Upper lobe of right lung (tissue), 1 donor: ENCODE data around the gene DLD. TPM values are rescaled to one million over a fixed set of nuclear protein-coding genes. Genes with fewer than 3 reads are reported as not detected.

ENCODE experiments used
- ATAC-seq: fragments of 200-7000 bp; cut with Tn5 transposase; one replicate; pipeline ENCODE4 v1.9.1; 2020; ENCODE audit warnings: mild to moderate bottlenecking, moderate library complexity
- DNase-seq: peaks from one replicate; pipeline ENCODE4 v3.0.0-alpha.2; 2020
- H3K27ac ChIP-seq: fragments of 200-600 bp; one replicate; pipeline ENCODE4 v1.8.0; 2022
- H3K27me3 ChIP-seq: fragments of 200-600 bp; one replicate; pipeline ENCODE4 v1.8.0; 2022; ENCODE audit warnings: mild to moderate bottlenecking
- H3K36me3 ChIP-seq: fragments of 200-600 bp; one replicate; pipeline ENCODE4 v1.8.0; 2022
- H3K4me1 ChIP-seq: fragments of 200-600 bp; one replicate; pipeline ENCODE4 v1.8.0; 2022
- H3K4me3 ChIP-seq: fragments of 200-600 bp; one replicate; pipeline ENCODE4 v1.8.0; 2022; ENCODE audit warnings: mild to moderate bottlenecking
- H3K9me3 ChIP-seq: fragments of 200-600 bp; one replicate; pipeline ENCODE4 v1.8.0; 2022
- intact Hi-C: fragments of 100-400 bp; cut with DNase I; formaldehyde crosslinking; loops from one replicate; pipeline ENCODE4 v1.11.0; 2022
- total RNA-seq: library from RNA; stranded (reverse); fragmentation: NEBNext Ultra II Directional; extraction: Animal tissue kit (Norgen Biotek cat#: 25700); gene quantifications from one replicate; pipeline ENCODE4 v1.2.1, GENCODE V29; 2021
- TF ChIP-seq, protein P1 (sequence below): fragments of 200-600 bp; IDR thresholded peaks from one replicate; pipeline ENCODE4 v1.8.0; 2022; ENCODE audit warnings: antibody characterized with exemption
- donor health status: DM: no; HTN: yes; CAD: no; lungs with severe emphysema.

Gene DLD
- total RNA-seq, 1 donor from 2014 or later: 65.6 TPM

GRCh38 chr7:107870427-107871000 is 20.5 kb upstream of the DLD start:
- Histone ChIP-seq H3K36me3 (no peaks in the 10 kb centered on the region), H3K4me3 (no peak overlapping the region), H3K9me3 (no peaks in the 10 kb centered on the region), H3K27me3 (no peaks in the 10 kb centered on the region), H3K27ac (no peak overlapping the region), H3K4me1 (peaks cover 8% of the 10 kb centered on the region)
- DNase-seq: no peak
- no peak for ATAC-seq
- intact Hi-C loops: loop anchor here (10.0 kb wide), 1 partner anchor 126 kb away; the partner anchor contains the start of gene CBLL1
- TF ChIP-seq, protein P1, sequence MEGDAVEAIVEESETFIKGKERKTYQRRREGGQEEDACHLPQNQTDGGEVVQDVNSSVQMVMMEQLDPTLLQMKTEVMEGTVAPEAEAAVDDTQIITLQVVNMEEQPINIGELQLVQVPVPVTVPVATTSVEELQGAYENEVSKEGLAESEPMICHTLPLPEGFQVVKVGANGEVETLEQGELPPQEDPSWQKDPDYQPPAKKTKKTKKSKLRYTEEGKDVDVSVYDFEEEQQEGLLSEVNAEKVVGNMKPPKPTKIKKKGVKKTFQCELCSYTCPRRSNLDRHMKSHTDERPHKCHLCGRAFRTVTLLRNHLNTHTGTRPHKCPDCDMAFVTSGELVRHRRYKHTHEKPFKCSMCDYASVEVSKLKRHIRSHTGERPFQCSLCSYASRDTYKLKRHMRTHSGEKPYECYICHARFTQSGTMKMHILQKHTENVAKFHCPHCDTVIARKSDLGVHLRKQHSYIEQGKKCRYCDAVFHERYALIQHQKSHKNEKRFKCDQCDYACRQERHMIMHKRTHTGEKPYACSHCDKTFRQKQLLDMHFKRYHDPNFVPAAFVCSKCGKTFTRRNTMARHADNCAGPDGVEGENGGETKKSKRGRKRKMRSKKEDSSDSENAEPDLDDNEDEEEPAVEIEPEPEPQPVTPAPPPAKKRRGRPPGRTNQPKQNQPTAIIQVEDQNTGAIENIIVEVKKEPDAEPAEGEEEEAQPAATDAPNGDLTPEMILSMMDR: no peak

GRCh38 chr7:107874111-107874510 is 16.9 kb upstream of the DLD start:
- ATAC-seq (no peak), DNase-seq (no peak)
- H3K9me3 ChIP-seq: no peaks in the 10 kb centered on the region
- H3K4me3 ChIP-seq: no peak overlapping the region
- H3K36me3 ChIP-seq: no peaks in the 10 kb centered on the region
- peaks cover 12% of the 10 kb centered on the region for H3K4me1 ChIP-seq
- TF ChIP-seq, protein P1: no peak
- H3K27me3 ChIP-seq: no peaks in the 10 kb centered on the region
- intact Hi-C loops: loop anchor here (10.0 kb wide), 1 partner anchor 129 kb away; the partner anchor contains the start of gene CBLL1
- no peak overlapping the region for H3K27ac ChIP-seq

GRCh38 chr7:107874605-107875446 is 16.2 kb upstream of the DLD start:
- DNase-seq: no peak
- H3K36me3 ChIP-seq: no peaks in the 10 kb centered on the region
- no peak overlapping the region for H3K4me3 ChIP-seq
- H3K27me3 ChIP-seq: no peaks in the 10 kb centered on the region
- no peaks in the 10 kb centered on the region for H3K9me3 ChIP-seq
- no peak overlapping the region for H3K27ac ChIP-seq
- intact Hi-C loops: loop anchor here (10.0 kb wide), 1 partner anchor 130 kb away; the partner anchor contains the start of gene CBLL1
- TF ChIP-seq, protein P1: peak; percentile 73
- H3K4me1 ChIP-seq: peaks cover 12% of the 10 kb centered on the region
- ATAC-seq: peak; percentile 91

- ATAC-seq: no peak
- H3K9me3 ChIP-seq: no peaks in the 10 kb centered on the region
- DNase-seq: no peak
- H3K27ac ChIP-seq: peak overlapping the region; percentile 18
- TF ChIP-seq, protein P1: no peak
- no peak overlapping the region for H3K4me3 ChIP-seq
- H3K4me1 ChIP-seq: peaks cover 12% of the 10 kb centered on the region
- H3K36me3 ChIP-seq: no peaks in the 10 kb centered on the region
- no peaks in the 10 kb centered on the region for H3K27me3 ChIP-seq
- intact Hi-C loops: loop anchor here (10.0 kb wide), 1 partner anchor 132 kb away; the partner anchor contains the start of gene CBLL1
These were observed 14.1 kb upstream of the DLD start for GRCh38 chr7:107876916-107877315.

- Histone ChIP-seq H3K4me3 (no peak overlapping the region), H3K9me3 (no peaks in the 10 kb centered on the region), H3K36me3 (no peaks in the 10 kb centered on the region), H3K27ac (no peak overlapping the region), H3K27me3 (no peaks in the 10 kb centered on the region), H3K4me1 (peaks cover 12% of the 10 kb centered on the region)
- DNase-seq (no peak), ATAC-seq (peak; percentile 76)
- TF ChIP-seq, protein P1: no peak
- intact Hi-C loops: loop anchor here (10.0 kb wide), 1 partner anchor 133 kb away; the partner anchor contains the start of gene CBLL1
These were observed 13.1 kb upstream of the DLD start for GRCh38 chr7:107877731-107878382.
